Adipose tissue (tissue), 3 donors: Measurements from ENCODE around the gene GOLGA1. TPM values are rescaled to one million over a fixed set of nuclear protein-coding genes. Genes with fewer than 3 reads are reported as not detected.

Experiments used
- H3K27ac ChIP-seq: one replicate; pipeline ENCODE4 v1.5.1; 2013; ENCODE audit warnings: low read depth, low read length
- WGBS, 3 donors: extraction: QIAGEN DNeasy Blood & Tissue Kit; methylation state at CpG; one replicate each; pipeline ENCODE4 v1.1.7; 2013; 5-methylcytosine and 5-hydroxymethylcytosine counted together
- polyA plus RNA-seq, 3 donors: library from polyadenylated mRNA; stranded (reverse); fragments of 200-250 nt; gene quantifications; one replicate each; pipeline ENCODE4 v1.2.3, GENCODE V29; 2013
- donor health status: healthy with polysubstance abuse.
- donor health status: Bipolar disorder and iron deficiency.
- donor health status: healthy.

Gene GOLGA1
- polyA plus RNA-seq, 3 donors = 6.4 to 10.0 (median 8.2) TPM

DNA sequence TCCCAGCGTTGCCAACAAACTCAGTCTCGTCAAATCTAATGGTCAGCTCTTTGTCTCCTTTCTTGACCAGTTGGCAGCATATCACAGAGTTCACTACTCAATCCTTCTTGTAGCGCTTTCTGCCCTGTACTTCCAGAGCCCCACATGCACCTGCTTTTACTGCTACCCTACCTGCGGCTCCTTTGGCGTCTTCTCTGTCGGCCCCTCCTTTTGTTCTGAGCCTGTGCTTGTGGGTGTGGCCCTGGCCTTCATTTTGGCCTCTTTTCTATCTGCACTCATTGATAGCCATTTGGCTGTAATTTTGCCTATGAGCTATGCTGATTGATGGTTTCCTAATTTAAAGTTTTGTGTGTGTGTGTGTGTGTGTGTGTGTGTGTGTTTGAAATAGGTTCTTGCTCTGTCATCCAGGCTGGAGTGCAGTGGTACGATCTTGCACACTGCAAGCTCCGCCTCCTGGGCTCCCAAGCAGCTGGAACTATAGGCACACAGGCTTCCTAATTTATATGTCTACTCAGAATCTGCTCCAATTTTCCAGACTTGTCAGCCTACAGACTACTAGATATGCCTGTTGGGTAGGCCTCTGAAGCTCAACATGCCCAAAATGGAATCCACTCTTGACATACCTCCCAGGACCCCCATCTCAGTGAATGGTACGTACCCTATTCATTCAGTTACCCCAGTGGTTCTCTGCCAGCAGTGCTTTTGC, 46.7 kb downstream of the GOLGA1 start:
- H3K27ac ChIP-seq = no peak overlapping the region
- WGBS, 3 donors = 86 to 92% (median 87%) methylated on average over 9 of the region's 9 CpGs

DNA sequence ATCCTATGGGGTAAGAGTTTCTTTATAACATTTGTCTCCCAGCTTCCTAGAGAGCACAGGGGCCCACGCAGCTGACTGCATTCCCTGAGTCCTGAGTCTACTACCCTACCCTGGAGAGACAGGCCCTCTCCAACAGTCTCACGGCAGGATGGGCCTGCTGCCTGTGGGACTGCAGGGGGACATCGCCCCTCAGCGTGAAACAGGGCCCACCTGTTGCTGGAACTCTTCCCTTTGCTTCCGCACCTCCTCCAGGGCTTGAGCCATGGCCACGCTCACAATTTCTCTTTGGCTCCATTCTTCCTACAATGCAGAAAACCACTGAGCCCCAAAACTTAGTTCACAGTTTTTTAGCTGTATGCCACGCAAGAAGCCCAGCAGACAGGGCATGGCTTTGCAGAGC, 50.7 kb downstream of the GOLGA1 start:
- 96% methylated on average over 7 of the region's 7 CpGs for WGBS, 3 donors
- H3K27ac ChIP-seq = no peak overlapping the region

DNA sequence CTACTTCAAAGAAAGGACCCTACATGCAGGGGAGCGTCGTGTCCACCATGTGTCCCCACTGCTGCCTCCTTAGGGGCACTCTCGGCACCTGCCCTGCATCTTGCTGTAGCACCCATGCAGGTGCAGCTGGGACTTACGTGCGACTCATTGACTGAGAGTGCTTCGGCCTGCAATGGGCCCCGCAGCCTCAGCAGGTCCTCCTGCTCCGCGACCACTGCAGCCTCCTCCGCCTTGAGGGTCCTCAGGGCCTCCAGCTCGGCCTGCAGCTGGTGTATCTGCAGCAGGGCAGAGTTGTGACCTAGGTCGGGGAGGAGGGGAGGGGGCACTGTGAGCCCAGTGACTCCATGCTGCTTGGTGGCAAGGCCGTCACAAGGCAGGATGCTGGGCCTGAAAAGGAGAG, 51.9 kb downstream of the GOLGA1 start:
- no peak overlapping the region for H3K27ac ChIP-seq
- WGBS, 3 donors = 94 to 96% (median 95%) methylated on average over 12 to 13 of the region's 13 CpGs

DNA sequence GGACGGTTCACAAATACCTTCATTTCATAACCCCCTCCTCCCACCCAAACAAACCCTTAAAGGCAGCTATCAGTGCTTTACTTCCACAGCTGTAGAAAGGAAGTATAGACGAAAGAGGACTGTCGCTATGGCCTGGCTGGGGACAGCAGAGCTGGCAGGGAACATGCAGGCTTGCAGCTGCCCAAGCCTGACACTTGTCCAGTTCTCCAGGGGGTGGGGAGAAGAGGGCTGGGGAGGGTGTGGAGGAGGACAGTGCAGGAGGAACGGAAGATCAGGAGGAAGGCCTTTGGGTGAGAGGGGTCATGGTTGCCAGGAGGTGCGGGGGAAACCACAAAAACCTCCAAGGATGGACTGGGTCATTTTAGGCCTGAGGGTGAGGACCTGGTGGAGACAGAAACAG, 53.1 kb downstream of the GOLGA1 start:
- 78 to 91% (median 81%) methylated on average over 5 of the region's 5 CpGs for WGBS, 3 donors
- H3K27ac ChIP-seq = no peak overlapping the region

DNA sequence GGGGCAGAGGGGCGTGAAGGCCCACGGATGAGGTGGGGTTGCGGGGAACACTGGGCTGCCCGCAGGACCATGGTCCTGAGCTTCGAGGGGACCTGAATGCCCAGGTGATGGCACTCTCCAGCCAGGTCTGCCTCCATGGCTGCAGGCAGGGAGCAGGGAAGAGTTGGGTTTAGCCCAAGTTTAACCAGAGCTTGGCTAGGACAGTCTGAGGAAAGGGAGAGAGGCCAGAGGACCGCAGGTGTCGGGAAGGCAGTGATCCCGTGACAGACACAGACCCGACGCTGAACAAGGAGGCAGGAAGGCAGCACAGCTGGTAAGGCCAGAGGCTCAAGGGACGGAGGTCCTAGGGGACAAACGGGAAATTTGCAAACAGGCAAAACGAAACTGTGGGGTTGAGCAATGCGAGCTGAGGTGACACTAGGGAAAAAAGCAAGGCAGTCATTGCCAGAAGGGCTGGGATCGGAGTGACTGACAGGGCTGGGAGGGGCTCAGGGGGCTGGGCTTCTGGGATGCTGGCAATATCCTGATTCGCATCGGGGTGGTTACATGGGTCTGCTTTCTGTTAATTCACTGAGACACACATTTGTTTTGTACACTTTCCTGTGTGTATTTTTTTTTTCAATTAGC, 53.9 kb downstream of the GOLGA1 start:
- 70 to 86% (median 77%) methylated on average over 17 of the region's 17 CpGs for WGBS, 3 donors

DNA sequence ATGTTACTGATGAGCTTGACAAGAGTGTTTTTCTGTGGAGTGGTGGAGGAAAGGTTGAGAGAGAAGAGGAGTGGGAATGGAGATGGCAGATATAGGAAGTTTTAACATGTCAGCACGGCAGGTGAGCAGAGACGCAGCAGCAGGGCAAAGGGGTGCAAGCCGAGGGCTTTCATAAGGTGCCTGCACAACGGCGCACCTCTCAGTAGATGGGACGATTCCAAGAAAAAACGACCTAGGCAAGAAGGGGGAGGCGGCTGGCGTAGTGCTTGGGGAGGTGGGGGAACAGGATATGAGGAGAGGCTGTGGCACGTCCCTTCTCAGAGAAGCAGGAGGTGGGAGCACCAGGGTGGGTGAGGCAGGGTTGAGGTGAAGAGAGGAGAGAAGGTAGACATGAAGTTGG, 54.4 kb downstream of the GOLGA1 start:
- 85 to 94% (median 87%) methylated on average over 10 of the region's 10 CpGs for WGBS, 3 donors
- no peak overlapping the region for H3K27ac ChIP-seq

More for the DNA sequence above, 53.9 kb downstream of the GOLGA1 start:
- no peak overlapping the region for H3K27ac ChIP-seq

DNA sequence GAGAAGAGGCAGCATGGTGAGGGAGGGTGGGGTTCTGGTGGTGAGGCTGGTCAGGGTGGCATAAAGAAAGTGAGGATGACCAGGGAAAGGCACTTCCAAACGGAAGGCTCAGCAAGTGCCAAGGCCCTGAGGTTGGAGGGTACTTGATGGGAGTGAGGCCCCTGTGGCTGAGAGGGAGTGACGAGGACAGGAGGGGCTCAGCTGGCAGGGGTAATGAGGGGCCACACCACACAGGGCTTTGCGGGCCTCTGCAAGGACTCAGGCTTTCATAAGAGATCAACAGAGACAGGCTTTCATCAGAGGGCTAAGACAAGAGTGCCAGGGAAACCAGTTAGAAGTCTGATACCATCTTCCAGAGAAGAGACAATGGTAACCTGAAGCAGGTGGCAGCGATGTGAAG, 55.3 kb downstream of the GOLGA1 start:
- no peak overlapping the region for H3K27ac ChIP-seq
- 93 to 96% (median 94%) methylated on average over 4 of the region's 4 CpGs for WGBS, 3 donors

DNA sequence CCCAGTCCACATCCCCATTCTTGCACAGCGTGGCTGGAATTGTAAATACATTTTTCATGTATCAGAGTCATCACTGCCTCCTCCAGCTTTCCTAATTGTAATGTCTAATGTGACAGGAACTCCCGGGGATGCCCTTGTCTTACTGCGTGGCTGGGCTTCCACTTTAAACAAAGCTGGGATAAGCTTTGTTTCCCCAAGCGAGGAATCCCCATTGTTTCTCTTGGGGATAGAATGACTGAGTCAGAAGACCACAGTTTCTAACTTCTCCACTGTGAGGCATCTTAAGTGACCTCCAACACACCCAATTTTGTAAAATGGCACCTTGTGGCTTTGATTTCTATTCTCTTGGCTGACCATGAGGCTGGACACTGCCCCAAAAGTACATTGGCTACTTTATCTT, 56.5 kb downstream of the GOLGA1 start:
- no peak overlapping the region for H3K27ac ChIP-seq
- WGBS, 3 donors = 73 to 87% (median 86%) methylated on average over 4 of the region's 4 CpGs

DNA sequence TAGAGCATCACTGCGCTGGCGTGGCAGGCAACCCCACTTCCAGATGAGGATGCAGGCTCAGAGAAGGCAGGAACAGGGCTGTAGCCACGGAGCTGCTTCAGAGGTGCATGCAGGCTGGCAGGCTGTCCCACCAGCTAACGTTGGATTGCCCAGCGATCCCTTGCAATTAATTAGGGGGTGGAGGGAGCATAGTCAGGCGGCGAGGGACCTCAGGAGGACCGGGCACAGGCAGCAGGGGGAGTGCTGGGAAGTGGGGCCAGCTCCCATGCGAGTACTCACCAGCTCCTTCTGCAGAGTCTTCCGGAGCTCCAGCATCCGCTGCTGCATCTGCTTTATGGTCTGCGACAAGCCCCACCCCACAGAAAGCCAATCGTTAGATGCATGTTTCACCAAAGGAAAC, 58.7 kb downstream of the GOLGA1 start:
- WGBS, 3 donors = 77 to 81% (median 77%) methylated on average over 13 of the region's 13 CpGs

DNA sequence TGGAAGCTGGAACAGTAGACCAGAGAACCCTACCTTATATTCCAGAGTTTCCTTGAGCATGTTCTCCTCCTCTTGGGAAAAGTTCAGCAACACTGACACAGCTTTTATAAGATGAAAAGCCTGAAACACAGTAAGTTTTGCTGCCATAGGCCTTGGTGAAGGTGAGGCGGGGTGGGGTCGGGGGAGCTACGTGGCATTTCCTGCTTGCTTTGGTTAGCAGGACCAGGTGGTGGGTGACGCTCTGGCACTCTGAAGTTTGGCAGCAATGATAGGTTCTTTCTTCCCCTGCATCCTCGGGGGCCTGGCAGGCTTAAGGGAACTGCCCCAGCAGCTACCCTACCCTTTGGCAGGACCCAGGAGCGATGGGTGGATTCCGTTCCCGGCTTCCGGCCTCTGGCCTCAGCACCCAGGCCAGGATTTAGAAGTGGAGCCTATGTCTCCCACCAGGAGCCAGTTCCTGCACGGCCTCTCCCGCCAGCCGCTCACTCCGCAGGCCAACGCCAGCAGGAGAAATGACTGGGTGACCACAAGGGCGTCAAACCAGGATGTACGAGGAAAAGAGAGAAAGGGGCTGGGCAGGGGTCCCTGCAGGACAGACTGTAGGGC, 59.6 kb downstream of the GOLGA1 start:
- no peak overlapping the region for H3K27ac ChIP-seq
- WGBS, 3 donors = 91 to 94% (median 93%) methylated on average over 16 of the region's 16 CpGs

More for the DNA sequence above, 58.7 kb downstream of the GOLGA1 start:
- H3K27ac ChIP-seq = no peak overlapping the region

DNA sequence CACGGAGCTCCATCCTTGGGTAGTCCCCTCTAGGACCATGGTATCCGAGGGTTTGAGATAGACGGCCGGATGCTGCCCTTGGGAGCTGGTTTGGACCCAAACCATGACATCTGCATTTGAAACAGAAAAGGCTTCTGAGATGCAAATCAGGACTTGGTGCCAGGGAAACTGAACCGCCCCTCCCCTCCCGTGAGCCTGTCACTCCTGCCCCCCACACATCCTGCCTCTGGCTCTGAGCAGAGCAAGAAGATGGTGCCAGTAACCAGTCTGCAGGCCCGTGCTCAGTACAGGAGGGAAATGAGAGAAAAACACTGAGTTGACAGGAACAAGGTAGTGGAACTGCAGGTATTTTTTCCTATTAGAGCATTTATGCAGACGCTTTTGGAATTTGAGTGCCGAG, 60.4 kb downstream of the GOLGA1 start:
- no peak overlapping the region for H3K27ac ChIP-seq
- 70 to 73% (median 71%) methylated on average over 9 of the region's 9 CpGs for WGBS, 3 donors

DNA sequence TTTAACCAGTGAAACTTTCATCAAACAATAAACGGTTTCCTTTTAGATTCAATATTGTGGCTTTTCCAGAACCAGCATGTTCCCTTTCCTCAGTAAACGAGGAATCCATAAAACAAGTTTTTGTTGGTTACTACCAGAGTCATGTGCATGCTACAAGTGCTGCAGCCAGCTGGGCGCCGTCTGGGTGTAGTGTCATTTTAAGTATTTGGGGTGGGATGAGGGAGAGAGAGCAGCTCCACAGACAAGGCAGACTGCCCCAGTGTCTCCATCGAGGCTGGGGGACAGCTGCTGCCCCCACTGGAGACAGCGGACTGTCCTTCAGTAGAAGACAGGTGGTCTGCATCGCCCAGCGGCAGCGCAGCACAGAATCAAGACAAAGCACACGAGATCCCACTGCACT, 61.7 kb downstream of the GOLGA1 start:
- H3K27ac ChIP-seq = no peak overlapping the region
- WGBS, 3 donors = 75 to 79% (median 77%) methylated on average over 10 of the region's 10 CpGs

DNA sequence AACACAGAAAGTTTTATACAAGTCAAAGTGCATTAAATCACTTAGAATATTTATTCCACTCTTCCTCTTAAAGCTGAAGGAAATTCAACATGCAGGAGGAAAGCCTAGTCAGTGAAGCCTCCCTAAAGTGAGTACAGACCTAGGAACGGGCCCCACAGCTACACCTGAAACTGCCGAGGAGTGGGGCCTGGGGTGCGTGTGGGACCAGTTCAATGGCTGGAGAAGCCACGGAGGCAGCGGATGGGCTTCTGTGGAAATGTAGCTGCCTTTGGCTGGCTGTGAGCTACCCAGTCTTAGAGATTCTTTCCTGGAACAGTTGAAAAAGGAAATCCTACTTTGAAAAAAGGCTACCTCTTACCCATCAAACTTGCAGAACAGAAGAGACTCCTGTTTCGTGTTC, 62.4 kb downstream of the GOLGA1 start:
- 85 to 92% (median 90%) methylated on average over 6 of the region's 6 CpGs for WGBS, 3 donors
- H3K27ac ChIP-seq = no peak overlapping the region

DNA sequence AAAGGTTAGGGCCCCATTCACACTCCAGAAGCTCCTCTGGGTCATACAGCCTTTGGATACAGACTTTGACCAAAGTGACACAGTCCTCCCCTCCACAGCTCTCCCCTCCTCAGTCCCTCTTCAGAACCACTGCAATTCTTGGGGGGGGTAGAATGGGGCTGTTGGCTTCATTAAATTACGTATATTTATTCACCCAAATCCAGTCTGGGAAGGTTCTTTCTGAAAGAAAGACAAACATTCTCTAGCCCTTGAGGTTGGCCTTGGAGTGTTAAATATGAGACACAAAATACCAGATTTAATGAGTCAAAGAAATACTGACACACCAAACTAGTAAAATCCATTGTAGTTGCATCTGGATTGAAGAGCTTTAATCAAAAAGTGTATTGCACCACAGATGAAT, 62.9 kb downstream of the GOLGA1 start:
- WGBS, 3 donors = 67 to 89% (median 72%) methylated on average over 1 of the region's 1 CpG
- no peak overlapping the region for H3K27ac ChIP-seq

DNA sequence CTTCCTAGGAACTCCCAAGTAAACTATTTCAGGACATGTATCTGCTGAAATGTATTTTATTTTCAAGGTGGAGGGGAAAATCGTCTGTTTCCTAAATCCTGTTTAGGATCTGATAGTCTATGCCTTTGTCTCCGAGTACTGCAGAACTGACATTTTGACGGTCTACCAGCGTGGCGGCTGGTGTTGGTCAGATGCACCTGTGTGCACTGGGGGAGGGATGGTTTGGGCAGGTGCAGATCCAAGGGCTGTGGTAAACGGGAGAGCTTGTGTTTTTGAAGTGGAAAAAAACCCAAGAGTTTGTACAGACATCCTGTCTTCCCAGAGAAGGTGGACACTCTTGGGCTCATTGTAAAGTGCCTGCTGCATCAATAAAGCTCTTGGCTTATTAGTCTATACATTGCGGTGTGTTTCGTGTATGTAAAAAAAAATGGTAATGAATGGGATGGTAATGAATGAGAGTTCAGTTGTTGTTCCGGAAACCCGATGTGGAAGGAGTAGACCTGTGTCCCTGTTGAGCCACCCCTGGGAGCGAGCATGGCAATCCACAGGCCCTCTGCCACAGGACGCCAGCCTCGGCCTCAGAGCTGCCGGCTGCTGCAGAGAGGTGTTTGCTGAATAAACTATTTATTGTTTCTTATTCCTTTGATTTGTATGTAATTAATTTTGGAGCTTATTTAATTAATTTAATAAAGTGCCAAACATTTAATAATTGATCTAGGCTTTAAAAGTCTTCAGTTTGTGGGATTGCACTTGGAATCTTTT, 63.7 kb downstream of the GOLGA1 start:
- WGBS, 3 donors = 86 to 87% (median 87%) methylated on average over 14 of the region's 14 CpGs
- H3K27ac ChIP-seq = no peak overlapping the region

DNA sequence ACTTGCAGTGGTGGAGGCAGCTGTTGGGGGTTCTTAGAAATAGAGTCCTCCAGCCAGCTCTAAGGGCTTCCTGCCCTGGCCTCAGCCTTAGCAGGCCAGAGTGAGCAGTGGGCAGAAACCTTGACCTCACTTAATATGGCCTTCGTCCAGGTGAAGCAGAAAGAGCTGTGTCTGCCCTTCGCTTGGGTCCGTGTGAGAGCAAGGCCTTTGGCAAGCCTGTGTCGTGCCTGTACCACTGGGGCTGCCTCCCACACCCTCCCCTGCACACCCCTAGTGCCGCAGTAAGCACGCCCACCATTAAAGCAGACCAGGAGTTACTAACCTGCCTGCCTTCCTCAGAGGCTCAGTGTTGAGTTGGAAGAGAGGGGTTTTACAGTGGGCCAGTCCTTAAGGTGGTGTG, 65.4 kb downstream of the GOLGA1 start:
- no peak overlapping the region for H3K27ac ChIP-seq
- 89 to 92% (median 92%) methylated on average over 6 of the region's 6 CpGs for WGBS, 3 donors

DNA sequence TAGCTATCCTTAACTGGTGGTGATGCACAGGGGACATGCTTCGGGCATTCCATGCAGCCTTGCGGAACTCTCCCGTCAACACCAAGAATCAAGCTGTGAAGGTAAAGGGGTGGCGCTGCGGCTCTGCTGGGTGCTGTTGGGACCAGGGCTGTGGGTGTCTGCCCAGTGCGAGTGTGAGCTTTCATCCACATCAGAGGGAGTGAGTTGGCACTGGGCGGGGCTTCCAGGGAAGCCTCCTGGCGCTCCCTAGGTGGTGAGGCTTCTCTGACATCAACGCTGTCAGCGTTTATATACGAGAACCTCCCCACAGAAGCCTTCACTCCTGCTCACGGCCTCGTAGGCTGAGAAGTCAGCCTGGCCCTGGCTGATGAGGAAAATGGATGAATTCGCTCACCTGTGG, 67.2 kb downstream of the GOLGA1 start:
- 85 to 91% (median 87%) methylated on average over 14 of the region's 14 CpGs for WGBS, 3 donors
- H3K27ac ChIP-seq = no peak overlapping the region

DNA sequence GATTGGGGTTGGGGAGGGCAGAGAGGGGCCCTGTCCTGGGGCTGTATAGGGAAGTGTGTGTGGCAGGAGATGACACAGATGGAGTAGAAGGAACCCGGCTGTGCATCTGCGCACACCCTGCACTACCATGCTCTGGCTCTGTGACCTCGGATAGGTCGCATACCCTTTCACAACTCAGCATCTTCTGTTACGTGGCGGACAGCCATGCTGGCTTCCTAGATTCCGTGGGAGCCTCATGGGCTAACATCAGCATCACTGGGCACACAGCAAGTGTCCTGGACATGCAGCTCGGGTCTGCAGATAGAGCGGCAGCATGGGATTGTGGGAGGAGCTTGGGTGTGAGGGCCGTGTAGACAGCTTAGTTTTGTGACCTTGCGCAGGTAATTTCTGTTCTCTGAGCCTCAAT, 69.7 kb downstream of the GOLGA1 start:
- 67 to 70% (median 70%) methylated on average over 11 of the region's 11 CpGs for WGBS, 3 donors
- H3K27ac ChIP-seq = no peak overlapping the region

DNA sequence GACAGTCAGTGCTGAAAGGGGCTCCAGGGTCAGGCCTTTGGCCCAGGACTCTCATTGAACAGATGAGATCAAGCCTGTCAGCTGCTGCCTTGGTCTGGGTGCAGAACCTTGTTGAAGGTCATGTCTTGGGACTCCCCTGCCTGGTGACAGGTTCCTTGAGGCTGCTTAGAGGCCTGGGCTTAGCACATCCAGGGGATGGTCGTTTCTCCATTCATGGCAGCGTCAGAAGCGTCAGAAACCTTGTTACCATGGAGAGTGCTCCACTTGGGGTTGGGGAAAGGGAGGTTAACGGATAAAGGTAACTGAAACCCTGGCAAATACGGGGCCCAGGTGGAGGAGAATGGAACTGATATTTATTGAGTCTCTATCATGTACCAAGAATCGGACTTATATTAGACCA, 70.2 kb downstream of the GOLGA1 start:
- WGBS, 3 donors = 44 to 54% (median 48%) methylated on average over 6 of the region's 6 CpGs
- no peak overlapping the region for H3K27ac ChIP-seq
